HUES6 (cell line): ENCODE results near the gene PLAC8L1.

Experiments used
- H3K27ac ChIP-seq: 2 replicates; pipeline ENCODE4 v1.7.0; 2013; ENCODE audit warnings: low read depth, mild to moderate bottlenecking, low read length, inconsistent platforms
- H3K27me3 ChIP-seq: 2 replicates; pipeline ENCODE4 v1.6.1; 2013; ENCODE audit warnings: low read length; ENCODE audit not compliant: control insufficient read depth, insufficient read depth
- H3K36me3 ChIP-seq: 2 replicates; pipeline ENCODE4 v1.6.1; 2013; ENCODE audit warnings: low read length; ENCODE audit not compliant: control insufficient read depth, insufficient read depth
- H3K4me1 ChIP-seq: 2 replicates; pipeline ENCODE4 v1.6.1; 2013; ENCODE audit warnings: low read length; ENCODE audit not compliant: control insufficient read depth, insufficient read depth
- H3K4me3 ChIP-seq: 2 replicates; pipeline ENCODE4 v1.5.1; 2013; ENCODE audit warnings: low read depth, low read length
- H3K9ac ChIP-seq: one replicate; pipeline ENCODE4 v1.6.1; 2013; ENCODE audit warnings: mild to moderate bottlenecking, low read length
- H3K9me3 ChIP-seq: 2 replicates; pipeline ENCODE4 v1.6.1; 2013; ENCODE audit warnings: low read depth, low read length; ENCODE audit not compliant: control insufficient read depth, insufficient read depth

Gene PLAC8L1

DNA sequence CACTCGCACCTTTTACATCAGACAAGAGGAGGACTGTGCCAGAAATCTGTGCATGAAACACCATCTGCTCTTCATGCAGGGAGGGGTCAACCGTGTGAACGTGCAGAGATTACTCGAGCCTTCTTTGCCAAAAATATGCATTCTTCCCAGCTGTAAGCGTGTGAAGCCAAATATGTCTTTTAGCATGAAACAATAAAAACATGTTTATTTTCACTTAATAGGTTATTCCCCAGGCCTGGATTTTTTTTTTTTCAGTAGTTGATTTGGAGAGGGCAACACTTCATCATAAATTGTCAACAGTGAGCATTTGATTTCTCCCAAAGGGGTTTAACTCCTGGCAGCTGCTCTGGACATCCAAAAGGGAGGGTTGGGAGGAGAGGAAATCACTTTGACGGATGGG is 23.8 kb downstream of the PLAC8L1 start:
- no peaks in the 10 kb centered on the region for H3K9me3 ChIP-seq
- H3K36me3 ChIP-seq = no peaks in the 10 kb centered on the region
- H3K4me3 ChIP-seq = no peak overlapping the region
- H3K27me3 ChIP-seq = no peaks in the 10 kb centered on the region
- H3K27ac ChIP-seq = no peak overlapping the region
- H3K4me1 ChIP-seq = peaks cover 28% of the 10 kb centered on the region
- no peak overlapping the region for H3K9ac ChIP-seq

- H3K4me1 ChIP-seq = peaks cover 43% of the 10 kb centered on the region
- no peak overlapping the region for H3K9ac ChIP-seq
- no peaks in the 10 kb centered on the region for H3K36me3 ChIP-seq
- peaks cover 4% of the 10 kb centered on the region for H3K27me3 ChIP-seq
- H3K4me3 ChIP-seq = no peak overlapping the region
- no peaks in the 10 kb centered on the region for H3K9me3 ChIP-seq
- no peak overlapping the region for H3K27ac ChIP-seq
Observed at GRCh38 chr5:146079695-146080373, 25.5 kb downstream of the PLAC8L1 start.

DNA sequence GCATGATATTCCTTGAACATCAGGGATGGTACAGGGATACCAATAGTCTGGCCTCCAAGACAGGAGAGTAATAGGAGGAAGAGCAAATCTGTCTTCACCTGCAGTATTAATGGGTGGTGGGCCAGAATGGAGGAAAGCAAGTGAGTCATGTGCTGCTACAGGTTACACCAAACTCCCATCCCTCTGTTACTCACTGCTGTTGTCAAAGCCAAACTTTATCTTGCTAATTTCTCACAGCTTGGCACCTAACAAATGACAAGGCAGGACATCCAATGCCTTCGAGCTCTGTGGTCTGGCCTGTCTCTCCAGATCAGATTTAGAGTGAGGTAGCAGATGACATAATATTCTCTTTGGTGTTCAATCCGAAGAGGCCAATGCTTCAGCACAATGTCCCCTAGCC is 26.8 kb downstream of the PLAC8L1 start:
- Histone ChIP-seq H3K9me3 (no peaks in the 10 kb centered on the region), H3K27ac (no peak overlapping the region), H3K9ac (no peak overlapping the region), H3K27me3 (peaks cover 14% of the 10 kb centered on the region), H3K4me1 (peaks cover 53% of the 10 kb centered on the region), H3K36me3 (no peaks in the 10 kb centered on the region), H3K4me3 (no peak overlapping the region)

DNA sequence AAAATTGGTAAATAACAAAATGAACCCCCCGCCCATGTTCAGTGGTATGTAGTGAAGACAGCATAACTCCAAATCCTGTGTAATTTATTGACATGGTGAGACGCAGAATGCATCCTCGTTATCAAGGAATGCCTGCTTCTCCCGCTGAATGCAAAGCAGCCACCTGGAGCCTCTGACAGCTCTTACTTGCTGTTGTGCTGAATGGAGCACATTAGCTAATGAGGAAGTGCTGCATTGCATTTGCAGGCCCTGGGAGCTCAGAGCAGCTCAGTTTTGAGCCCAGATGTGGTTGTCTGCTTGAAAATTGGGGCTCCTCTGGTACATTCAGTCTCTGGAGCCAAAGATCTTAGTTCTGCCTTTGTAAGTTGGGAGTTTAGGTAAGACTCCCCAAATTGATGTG is 28.9 kb downstream of the PLAC8L1 start:
- Histone ChIP-seq H3K4me3 (0 out of 2 replicates have a peak overlapping the region, but pooled peaks have one; percentile 11), H3K27me3 (peaks cover 26% of the 10 kb centered on the region), H3K9ac (peak overlapping the region; percentile 20), H3K27ac (no peak overlapping the region), H3K9me3 (no peaks in the 10 kb centered on the region), H3K36me3 (no peaks in the 10 kb centered on the region), H3K4me1 (peaks cover 63% of the 10 kb centered on the region)

GRCh38 chr5:146076028-146076427 is 29.3 kb downstream of the PLAC8L1 start:
- Histone ChIP-seq H3K4me3 (peak overlapping the region; percentile 21; the same call in 1 of the 2 replicates), H3K27me3 (peaks cover 30% of the 10 kb centered on the region), H3K4me1 (peaks cover 63% of the 10 kb centered on the region), H3K9me3 (no peaks in the 10 kb centered on the region), H3K36me3 (no peaks in the 10 kb centered on the region), H3K9ac (peak overlapping the region; percentile 20), H3K27ac (no peak overlapping the region)

DNA sequence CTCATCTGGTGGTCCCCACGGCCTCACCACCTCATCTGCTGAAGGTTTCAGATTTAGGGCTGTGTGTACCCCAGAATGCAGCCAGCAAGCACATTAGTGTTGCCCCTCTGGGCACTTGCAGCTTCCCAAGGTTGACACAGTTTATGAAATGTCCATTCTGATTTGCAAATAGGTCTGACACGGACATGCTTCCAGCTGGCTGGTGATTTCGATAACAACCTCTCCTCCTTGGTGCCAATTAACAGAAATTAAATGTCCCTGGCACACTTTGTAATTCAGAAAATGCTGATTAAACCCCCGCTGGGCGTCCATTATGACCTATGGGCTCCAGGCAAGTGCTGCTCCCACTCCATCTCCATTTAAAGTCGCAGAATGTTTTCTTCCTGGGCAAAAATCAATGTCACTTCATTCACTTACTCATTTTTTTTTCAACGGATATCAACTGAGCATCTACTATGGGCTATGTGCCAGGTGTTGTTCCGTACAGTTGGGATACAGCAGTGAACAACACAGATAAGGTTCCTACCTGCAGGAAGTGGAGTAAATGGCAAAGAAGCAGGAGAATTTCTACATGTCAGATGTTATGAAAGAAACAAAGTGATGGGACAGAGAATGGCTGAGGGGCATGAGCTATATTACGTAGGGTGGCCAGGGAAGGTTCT is 32.0 kb downstream of the PLAC8L1 start:
- no peaks in the 10 kb centered on the region for H3K9me3 ChIP-seq
- peaks cover 47% of the 10 kb centered on the region for H3K4me1 ChIP-seq
- H3K27ac ChIP-seq = no peak overlapping the region; the same call in 1 of the 2 replicates
- H3K9ac ChIP-seq = peak overlapping the region; percentile 52
- peaks cover 42% of the 10 kb centered on the region for H3K27me3 ChIP-seq
- no peaks in the 10 kb centered on the region for H3K36me3 ChIP-seq
- H3K4me3 ChIP-seq = peak overlapping the region; percentile 48

GRCh38 chr5:146072595-146072994 is 32.8 kb downstream of the PLAC8L1 start:
- H3K27me3 ChIP-seq = peaks cover 42% of the 10 kb centered on the region
- peaks cover 42% of the 10 kb centered on the region for H3K4me1 ChIP-seq
- no peak overlapping the region for H3K27ac ChIP-seq
- no peaks in the 10 kb centered on the region for H3K9me3 ChIP-seq
- H3K36me3 ChIP-seq = no peaks in the 10 kb centered on the region
- peak overlapping the region; percentile 31 for H3K9ac ChIP-seq
- H3K4me3 ChIP-seq = peak overlapping the region; percentile 48; the same call in 1 of the 2 replicates

DNA sequence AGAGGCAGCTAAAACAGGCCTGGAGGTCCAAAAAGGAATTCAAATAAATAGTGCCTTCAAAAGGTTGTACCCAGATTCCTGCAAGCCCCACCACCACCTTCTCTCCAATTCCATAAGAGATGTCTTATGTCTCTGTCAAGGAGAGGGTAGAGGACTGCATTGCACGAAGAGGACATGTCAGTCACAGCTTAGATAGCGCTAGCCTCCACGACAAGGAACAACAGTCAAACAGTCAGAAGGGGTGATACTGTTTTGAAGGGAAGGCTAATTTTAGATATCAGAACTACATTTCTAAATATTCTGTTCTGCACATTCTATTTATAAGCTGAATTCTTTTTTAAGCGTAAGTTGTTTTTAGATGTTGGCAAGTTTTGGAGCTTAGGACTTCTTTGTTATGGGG is 34.2 kb downstream of the PLAC8L1 start:
- no peaks in the 10 kb centered on the region for H3K9me3 ChIP-seq
- H3K27me3 ChIP-seq = peaks cover 42% of the 10 kb centered on the region
- no peak overlapping the region for H3K9ac ChIP-seq
- no peak overlapping the region for H3K27ac ChIP-seq
- no peaks in the 10 kb centered on the region for H3K36me3 ChIP-seq
- peaks cover 31% of the 10 kb centered on the region for H3K4me1 ChIP-seq
- H3K4me3 ChIP-seq = no peak overlapping the region

DNA sequence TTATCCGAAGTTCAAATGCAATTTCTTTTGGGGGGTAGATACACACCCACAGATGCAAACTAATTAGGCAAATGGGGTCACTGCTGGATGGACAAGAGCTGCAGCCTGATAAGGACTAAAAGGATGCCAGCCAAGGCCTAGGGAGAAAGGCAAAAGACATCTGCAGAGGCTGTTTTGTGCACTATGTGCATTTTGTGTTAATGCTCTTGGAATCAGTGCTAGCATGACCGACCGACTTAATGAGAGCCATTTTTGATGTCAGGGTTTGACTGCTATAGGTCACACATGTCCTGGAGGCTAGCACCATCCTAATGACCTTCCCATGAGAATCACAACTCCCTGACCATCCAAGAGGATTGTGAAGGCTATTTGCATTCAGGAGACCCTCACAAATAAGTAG is 34.6 kb downstream of the PLAC8L1 start:
- Histone ChIP-seq H3K27ac (no peak overlapping the region), H3K27me3 (peaks cover 42% of the 10 kb centered on the region), H3K4me3 (no peak overlapping the region), H3K9ac (no peak overlapping the region), H3K36me3 (no peaks in the 10 kb centered on the region), H3K9me3 (no peaks in the 10 kb centered on the region), H3K4me1 (peaks cover 27% of the 10 kb centered on the region)

DNA sequence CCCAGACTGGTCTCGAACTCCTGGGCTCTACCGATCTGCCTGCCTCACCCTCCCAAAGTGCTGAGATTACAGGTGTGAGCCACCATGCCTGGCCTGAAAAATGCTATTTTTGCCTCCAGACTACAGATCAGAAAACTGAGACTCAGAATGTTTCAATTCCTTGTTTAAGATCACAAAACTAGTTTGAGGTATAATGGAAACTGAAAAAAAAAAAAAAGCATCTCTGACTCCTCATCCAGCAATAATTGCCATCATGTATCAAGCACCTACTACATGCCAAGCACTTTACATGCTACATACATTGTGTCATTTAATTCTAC is 35.6 kb downstream of the PLAC8L1 start:
- H3K27ac ChIP-seq = no peak overlapping the region

GRCh38 chr5:146068977-146069779 is 36.2 kb downstream of the PLAC8L1 start:
- no peak overlapping the region for H3K9ac ChIP-seq
- no peak overlapping the region for H3K4me3 ChIP-seq
- H3K9me3 ChIP-seq = no peaks in the 10 kb centered on the region
- no peaks in the 10 kb centered on the region for H3K36me3 ChIP-seq
- H3K4me1 ChIP-seq = peaks cover 14% of the 10 kb centered on the region
- H3K27ac ChIP-seq = no peak overlapping the region
- peaks cover 32% of the 10 kb centered on the region for H3K27me3 ChIP-seq

More for the DNA sequence above, 35.6 kb downstream of the PLAC8L1 start:
- Histone ChIP-seq H3K36me3 (no peaks in the 10 kb centered on the region), H3K9ac (no peak overlapping the region), H3K27me3 (peaks cover 37% of the 10 kb centered on the region), H3K4me1 (peaks cover 20% of the 10 kb centered on the region), H3K4me3 (no peak overlapping the region), H3K9me3 (no peaks in the 10 kb centered on the region)
